Activated CD4-positive, alpha-beta memory T cell treated with anti-CD3 and anti-CD28 coated beads, Interleukin-2, amount 10 ng/mL, durations not matched to agents 7 days and 5 days (primary cell): ENCODE data around the gene THSD7B. TPM values are rescaled to one million over a fixed set of nuclear protein-coding genes. Genes with fewer than 3 reads are reported as not detected.
"Not testable (repeated sequence)": the region's sequence is repeated elsewhere in the genome, so short reads cannot be mapped to it uniquely, and the experiment has no call there.

ENCODE experiments used
- CTCF ChIA-PET: fragments of 350-600 bp; sonication (Branson Sonifier 250); formaldehyde crosslinking; loops from one replicate; lab custom pipeline; 2021; ENCODE audit warnings: antibody characterized with exemption, inconsistent platforms; lab: Charles Lee
- POLR2A ChIA-PET: fragments of 350-600 bp; sonication (Branson Sonifier 250); formaldehyde crosslinking; loops from one replicate; lab custom pipeline; 2021; ENCODE audit warnings: antibody characterized with exemption; lab: Charles Lee
- DNase-seq: peaks from one replicate; pipeline ENCODE4 v3.0.0-alpha.2; 2020
- H3K27ac Mint-ChIP-seq: one replicate; pipeline ENCODE4 v1.8.0; 2021; ENCODE audit warnings: mild to moderate bottlenecking, mixed read lengths
- H3K27me3 Mint-ChIP-seq: one replicate; pipeline ENCODE4 v1.8.0; 2021; ENCODE audit warnings: mixed read lengths
- H3K36me3 Mint-ChIP-seq: one replicate; pipeline ENCODE4 v1.8.0; 2021; ENCODE audit warnings: low read depth, mixed read lengths
- H3K4me1 Mint-ChIP-seq: one replicate; pipeline ENCODE4 v1.8.0; 2021; ENCODE audit warnings: mixed read lengths
- H3K4me3 Mint-ChIP-seq: one replicate; pipeline ENCODE4 v1.8.0; 2021; ENCODE audit warnings: mild to moderate bottlenecking, mixed read lengths
- H3K9me3 Mint-ChIP-seq: one replicate; pipeline ENCODE4 v1.8.0; 2021; ENCODE audit warnings: mixed read lengths
- total RNA-seq, 2 experiments: library from RNA; stranded (reverse); gene quantifications; one replicate each; pipeline ENCODE4 v1.2.3, GENCODE V29; 2021

THSD7B gene
- total RNA-seq, 2 experiments from 2014 or later = not detected

DNA sequence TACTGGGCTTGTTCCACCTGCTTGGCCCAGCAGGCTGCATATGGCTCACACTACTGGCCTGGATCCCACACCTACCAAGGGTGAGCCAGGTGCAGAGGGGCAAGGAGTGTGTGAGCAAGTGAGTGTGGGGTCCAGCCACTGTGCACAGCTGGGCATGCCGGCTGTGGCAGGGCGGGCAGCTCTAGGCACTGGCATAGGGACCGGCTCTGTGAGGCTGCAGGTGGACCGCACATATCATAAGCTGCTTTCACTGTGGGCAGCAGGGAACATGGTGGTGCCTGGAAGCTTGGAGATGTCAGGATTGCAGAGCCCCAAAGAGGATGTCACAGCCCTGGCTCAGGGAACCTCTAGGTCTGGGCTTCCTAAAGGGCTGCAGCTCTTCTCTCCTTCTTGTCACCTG lies 154.3 kb downstream of the THSD7B start:
- ChIA-PET POLR2A (no interaction called here), CTCF (no interaction called here)
- Mint-ChIP-seq H3K27ac (no peak overlapping the region), H3K4me3 (no peak overlapping the region), H3K9me3 (peaks cover 1% of the 10 kb centered on the region), H3K4me1 (no peaks in the 10 kb centered on the region), H3K36me3 (no peaks in the 10 kb centered on the region), H3K27me3 (no peaks in the 10 kb centered on the region)
- DNase-seq = no peak

DNA sequence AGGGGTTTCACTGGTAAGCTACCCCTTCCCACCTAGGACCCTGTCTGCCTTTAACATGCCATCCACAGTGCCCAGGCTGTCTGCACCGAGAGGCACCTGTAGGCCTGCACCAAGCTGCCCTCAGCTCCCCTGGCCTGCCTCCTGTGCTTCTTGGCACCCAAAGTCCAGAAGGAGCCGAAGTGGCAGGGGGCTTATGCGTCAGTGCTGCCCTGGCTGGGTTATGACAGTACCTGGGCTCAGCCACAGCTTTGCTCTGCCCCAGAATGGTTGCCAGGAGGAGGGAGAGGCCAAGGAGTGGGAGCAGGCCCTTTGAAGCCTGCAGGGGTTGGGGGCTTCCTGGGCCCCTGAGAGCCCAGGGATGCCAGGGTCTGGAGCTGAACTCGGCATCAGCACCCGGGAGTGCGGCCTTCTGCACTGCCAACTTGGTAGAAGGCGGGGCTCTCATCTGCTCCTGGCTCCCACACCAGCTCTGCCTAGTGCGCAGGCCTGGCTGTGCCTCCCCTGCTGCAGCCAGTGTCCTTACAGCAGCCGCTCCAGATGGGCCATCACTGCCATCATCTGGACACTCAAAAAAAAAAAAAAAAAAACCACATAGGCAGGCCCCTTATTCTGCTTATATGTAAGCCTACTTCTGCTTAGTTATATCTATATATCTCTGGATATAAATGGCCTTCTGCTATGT lies 155.4 kb downstream of the THSD7B start:
- Mint-ChIP-seq H3K9me3 (peaks cover 1% of the 10 kb centered on the region), H3K27ac (no peak overlapping the region), H3K4me3 (no peak overlapping the region), H3K36me3 (no peaks in the 10 kb centered on the region), H3K4me1 (no peaks in the 10 kb centered on the region), H3K27me3 (no peaks in the 10 kb centered on the region)
- DNase-seq = no peak
- CTCF ChIA-PET = no interaction called here
- POLR2A ChIA-PET = no interaction called here

DNA sequence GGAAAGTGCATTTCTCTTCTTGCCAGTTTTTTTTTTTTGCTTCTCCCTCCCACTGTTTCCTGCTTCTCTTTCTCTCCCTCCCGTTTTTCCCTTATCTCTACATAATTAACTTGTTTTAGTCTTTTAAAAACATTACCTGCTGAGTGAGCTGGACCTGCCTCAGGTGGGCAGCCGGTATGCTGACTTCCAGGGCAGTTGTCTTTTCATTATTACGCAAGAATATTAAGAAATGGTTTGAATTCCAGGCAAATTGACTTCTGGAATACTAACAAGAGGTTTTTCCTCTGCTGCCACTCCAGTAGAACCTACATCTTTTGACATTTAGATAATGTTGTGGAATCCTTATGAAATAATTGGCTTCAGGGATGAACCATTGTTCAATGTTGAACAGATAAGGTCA lies 161.8 kb downstream of the THSD7B start:
- ChIA-PET POLR2A (no interaction called here), CTCF (no interaction called here)
- DNase-seq = no peak
- H3K9me3 Mint-ChIP-seq = peaks cover 5% of the 10 kb centered on the region
- H3K4me1 Mint-ChIP-seq = no peaks in the 10 kb centered on the region
- no peaks in the 10 kb centered on the region for H3K27me3 Mint-ChIP-seq
- no peaks in the 10 kb centered on the region for H3K36me3 Mint-ChIP-seq
- no peak overlapping the region for H3K4me3 Mint-ChIP-seq
- no peak overlapping the region for H3K27ac Mint-ChIP-seq

DNA sequence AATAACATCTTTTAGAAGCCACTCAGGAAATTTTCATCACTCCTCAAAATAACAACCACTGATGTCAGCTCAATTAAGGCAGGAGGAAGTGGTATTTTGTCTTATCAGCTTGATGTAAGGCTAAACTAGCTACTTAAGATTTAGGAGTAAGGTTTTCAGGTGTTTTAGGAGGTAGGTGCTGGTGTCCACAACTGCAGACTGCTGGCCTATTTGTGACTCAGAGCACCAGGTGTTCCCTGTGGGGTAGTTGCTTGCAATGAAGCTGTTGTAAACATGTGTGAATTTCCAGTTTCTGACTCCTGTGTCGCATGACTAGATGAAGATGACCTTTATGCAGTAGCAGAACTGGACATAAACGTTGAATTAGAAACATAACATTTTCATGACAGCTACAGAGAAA lies 164.2 kb downstream of the THSD7B start:
- Mint-ChIP-seq H3K27me3 (no peaks in the 10 kb centered on the region), H3K4me1 (no peaks in the 10 kb centered on the region), H3K9me3 (peaks cover 3% of the 10 kb centered on the region), H3K4me3 (no peak overlapping the region), H3K36me3 (no peaks in the 10 kb centered on the region), H3K27ac (no peak overlapping the region)
- ChIA-PET POLR2A (no interaction called here), CTCF (no interaction called here)
- DNase-seq = no peak

DNA sequence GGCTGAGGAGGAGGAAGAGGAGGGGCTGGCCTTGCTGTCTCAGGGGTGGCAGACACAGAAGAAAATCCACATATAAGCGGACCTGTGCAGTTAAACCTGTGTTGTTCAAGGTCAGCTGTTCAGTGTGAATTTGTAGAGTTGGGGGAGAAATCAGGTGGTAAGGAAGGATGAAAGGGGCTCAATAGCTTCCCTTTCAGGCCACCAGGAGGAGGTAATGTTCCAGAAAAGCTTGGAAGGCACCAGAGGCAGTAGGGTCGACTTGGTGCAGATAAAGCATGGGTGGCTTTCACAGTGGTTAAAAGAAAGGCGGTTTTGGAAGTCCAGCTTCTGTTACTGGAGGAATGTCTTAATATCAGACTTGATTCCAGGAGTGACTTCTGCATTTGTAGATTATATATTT lies 167.4 kb downstream of the THSD7B start:
- H3K36me3 Mint-ChIP-seq = no peaks in the 10 kb centered on the region
- H3K4me1 Mint-ChIP-seq = no peaks in the 10 kb centered on the region
- no peak overlapping the region for H3K27ac Mint-ChIP-seq
- no peak for DNase-seq
- no peaks in the 10 kb centered on the region for H3K9me3 Mint-ChIP-seq
- ChIA-PET POLR2A (no interaction called here), CTCF (no interaction called here)
- no peaks in the 10 kb centered on the region for H3K27me3 Mint-ChIP-seq
- H3K4me3 Mint-ChIP-seq = no peak overlapping the region

DNA sequence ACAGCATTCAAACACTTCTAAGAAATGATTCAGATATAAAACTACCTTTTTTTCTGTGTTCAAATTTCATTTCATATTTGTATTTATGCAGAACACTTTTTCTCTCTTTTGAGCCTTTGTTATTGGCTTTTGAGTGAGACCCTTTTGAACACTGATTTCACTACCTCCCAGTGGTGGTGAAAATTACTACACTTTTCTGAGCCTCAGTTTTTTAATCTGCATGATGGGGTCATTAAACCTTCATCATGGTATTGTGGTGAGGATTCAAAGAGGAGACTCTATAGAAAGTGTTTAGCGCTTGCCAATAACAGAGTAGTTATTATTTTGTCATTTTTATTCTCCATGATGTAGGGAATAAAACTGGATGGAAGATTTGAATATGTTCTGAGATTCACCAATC lies 169.8 kb downstream of the THSD7B start:
- Mint-ChIP-seq H3K27me3 (no peaks in the 10 kb centered on the region), H3K4me3 (no peak overlapping the region), H3K9me3 (no peaks in the 10 kb centered on the region), H3K27ac (no peak overlapping the region), H3K4me1 (no peaks in the 10 kb centered on the region), H3K36me3 (no peaks in the 10 kb centered on the region)
- DNase-seq = no peak
- ChIA-PET CTCF (no interaction called here), POLR2A (no interaction called here)

DNA sequence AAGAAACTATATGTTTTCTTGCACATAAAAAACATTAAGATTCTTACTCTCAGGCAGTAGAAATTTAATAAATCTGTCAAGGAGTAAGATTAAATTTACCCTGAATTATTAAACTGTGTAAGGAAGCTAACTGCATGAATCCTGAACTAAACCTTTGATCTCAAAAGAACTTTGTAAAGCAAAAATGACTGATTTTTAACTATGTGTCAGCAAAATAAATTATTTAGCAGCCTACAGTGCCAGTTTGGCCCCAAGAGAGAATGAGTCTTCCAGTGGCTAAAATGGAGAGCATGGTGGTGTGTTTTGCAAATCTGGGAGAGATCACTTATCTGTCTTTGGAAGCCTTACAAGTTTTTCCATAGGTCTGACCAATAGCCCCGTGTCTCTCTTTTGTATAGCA lies 190.7 kb downstream of the THSD7B start:
- no peaks in the 10 kb centered on the region for H3K9me3 Mint-ChIP-seq
- H3K4me1 Mint-ChIP-seq = no peaks in the 10 kb centered on the region
- H3K27ac Mint-ChIP-seq = no peak overlapping the region
- no peaks in the 10 kb centered on the region for H3K27me3 Mint-ChIP-seq
- H3K36me3 Mint-ChIP-seq = no peaks in the 10 kb centered on the region
- ChIA-PET POLR2A (no interaction called here), CTCF (interaction anchor here (0.7 kb wide), 1 partner anchor 280 kb away, joined by 3 read pairs; no protein-coding TSS in a partner anchor)
- DNase-seq = no peak
- no peak overlapping the region for H3K4me3 Mint-ChIP-seq

DNA sequence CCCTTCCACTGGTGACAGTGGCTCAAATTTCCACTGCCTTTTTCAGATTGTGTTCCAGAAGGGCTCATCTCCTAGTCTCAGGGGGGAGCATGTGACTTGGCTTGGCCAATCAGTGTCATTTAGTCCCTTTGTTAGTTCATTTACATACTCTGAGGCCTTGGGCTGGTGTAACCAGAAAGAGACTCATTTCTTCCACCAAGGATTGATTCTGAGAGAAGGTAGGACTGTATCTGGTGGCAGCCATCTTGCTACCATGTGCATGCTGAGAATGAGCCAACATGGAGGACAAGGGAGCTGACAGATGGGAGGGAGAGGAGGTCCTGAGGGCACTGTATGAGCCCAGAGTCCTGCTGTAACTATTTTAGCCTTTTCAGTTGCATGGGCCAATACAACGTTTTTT lies 191.7 kb downstream of the THSD7B start:
- H3K36me3 Mint-ChIP-seq = no peaks in the 10 kb centered on the region
- ChIA-PET POLR2A (no interaction called here), CTCF (no interaction called here)
- no peak overlapping the region for H3K4me3 Mint-ChIP-seq
- no peak for DNase-seq
- H3K9me3 Mint-ChIP-seq = no peaks in the 10 kb centered on the region
- H3K27ac Mint-ChIP-seq = no peak overlapping the region
- no peaks in the 10 kb centered on the region for H3K4me1 Mint-ChIP-seq
- H3K27me3 Mint-ChIP-seq = no peaks in the 10 kb centered on the region

DNA sequence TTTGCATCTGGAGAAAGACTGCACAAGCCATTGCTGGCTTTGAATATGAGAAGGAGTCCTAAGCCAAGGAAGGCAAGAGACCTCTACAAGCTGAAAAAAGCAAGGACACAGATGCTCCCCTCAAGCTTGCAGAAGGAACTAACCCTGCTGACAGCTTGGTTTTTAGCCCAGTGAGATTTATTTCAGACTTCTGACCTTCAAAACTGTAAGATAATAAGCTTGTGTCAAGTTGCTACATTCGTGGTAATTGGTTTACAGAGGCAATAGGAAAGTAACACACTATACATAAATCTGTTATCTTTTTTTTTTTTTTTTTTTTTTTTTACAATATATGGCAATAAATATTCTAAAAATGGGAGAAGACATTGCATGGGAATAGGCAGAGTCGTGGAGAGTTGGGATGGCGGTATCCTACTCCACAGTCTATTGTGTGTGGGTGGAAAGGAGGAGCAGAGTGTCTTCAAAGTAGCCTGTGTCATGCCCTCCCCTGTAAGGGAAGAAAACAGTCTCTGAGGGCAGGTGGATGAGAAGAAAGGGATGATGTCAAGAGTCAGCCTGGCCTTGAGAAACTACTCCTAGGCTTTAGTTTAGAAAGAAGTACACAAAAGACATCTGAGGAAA lies 196.9 kb downstream of the THSD7B start:
- Mint-ChIP-seq H3K9me3 (no peaks in the 10 kb centered on the region), H3K4me1 (no peaks in the 10 kb centered on the region), H3K4me3 (no peak overlapping the region), H3K27ac (no peak overlapping the region), H3K36me3 (no peaks in the 10 kb centered on the region), H3K27me3 (no peaks in the 10 kb centered on the region)
- DNase-seq = no peak
- ChIA-PET POLR2A (no interaction called here), CTCF (no interaction called here)

DNA sequence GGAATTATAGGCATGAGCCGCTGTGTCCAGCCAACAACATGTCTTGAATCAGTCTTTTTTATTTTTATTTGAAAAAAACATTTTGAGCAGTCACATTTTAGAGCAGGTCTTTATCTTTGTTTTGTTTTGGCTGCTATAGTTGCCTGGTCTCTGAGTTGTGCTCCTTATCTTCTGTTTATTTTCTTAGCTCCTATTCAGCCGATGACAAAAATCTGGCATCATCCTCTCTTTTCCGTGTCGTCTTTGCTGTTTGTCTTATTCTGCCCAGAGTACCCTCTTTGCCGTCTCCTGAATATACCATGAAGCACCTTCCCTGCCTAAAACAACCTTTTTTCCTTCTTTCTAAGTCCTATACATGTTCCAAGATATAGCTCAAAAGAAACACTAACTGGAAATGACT lies 201.1 kb downstream of the THSD7B start:
- Mint-ChIP-seq H3K36me3 (no peaks in the 10 kb centered on the region), H3K4me3 (no peak overlapping the region), H3K9me3 (no peaks in the 10 kb centered on the region), H3K27ac (no peak overlapping the region), H3K4me1 (no peaks in the 10 kb centered on the region), H3K27me3 (no peaks in the 10 kb centered on the region)
- CTCF ChIA-PET = no interaction called here
- POLR2A ChIA-PET = no interaction called here
- no peak for DNase-seq

DNA sequence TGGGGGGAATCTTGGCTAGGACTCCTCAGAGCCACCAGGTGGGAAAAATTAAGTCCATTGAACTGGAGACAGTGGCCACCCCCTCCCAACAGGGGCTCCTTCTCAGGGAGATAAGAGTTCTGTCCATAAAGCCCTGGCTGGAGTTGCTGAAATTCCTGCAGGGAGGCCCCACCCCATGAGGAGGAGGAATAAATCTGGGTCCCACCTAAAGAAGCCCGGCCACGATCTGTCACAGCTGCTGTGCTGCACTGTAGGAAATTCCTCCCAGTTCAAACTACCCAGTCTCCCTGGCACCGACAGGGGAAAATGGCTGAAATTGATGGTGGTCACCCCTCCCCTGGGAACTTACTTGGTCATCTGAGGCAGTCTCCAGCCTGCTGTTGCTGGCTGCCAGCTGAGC lies 215.0 kb downstream of the THSD7B start:
- Mint-ChIP-seq H3K4me1 (no peaks in the 10 kb centered on the region), H3K27me3 (no peaks in the 10 kb centered on the region), H3K27ac (no peak overlapping the region), H3K9me3 (no peaks in the 10 kb centered on the region), H3K4me3 (no peak overlapping the region), H3K36me3 (no peaks in the 10 kb centered on the region)
- no peak for DNase-seq
- ChIA-PET POLR2A (no interaction called here), CTCF (no interaction called here)

DNA sequence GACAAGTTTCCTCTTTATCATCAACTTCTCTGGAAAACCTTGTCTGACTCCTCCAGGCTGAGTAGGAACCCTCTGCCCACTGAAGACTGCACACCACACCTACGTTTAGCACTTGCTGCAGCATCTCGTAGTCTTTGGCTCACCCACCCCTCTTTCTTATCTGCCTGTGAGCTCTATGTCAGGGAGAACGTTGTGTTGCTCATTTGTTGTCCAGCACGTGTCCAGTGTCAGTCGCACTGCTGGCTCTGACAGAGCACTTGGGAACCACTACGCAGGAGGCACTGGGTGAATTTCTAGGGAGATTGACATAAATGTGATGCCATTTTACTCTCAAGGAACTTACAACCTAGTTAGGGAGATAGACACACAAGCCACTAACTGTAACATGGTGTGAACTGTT lies 216.3 kb downstream of the THSD7B start:
- H3K4me1 Mint-ChIP-seq, DNase-seq, H3K9me3 Mint-ChIP-seq, H3K36me3 Mint-ChIP-seq, H3K4me3 Mint-ChIP-seq, CTCF ChIA-PET, POLR2A ChIA-PET, H3K27me3 Mint-ChIP-seq, H3K27ac Mint-ChIP-seq: not testable (repeated sequence)

DNA sequence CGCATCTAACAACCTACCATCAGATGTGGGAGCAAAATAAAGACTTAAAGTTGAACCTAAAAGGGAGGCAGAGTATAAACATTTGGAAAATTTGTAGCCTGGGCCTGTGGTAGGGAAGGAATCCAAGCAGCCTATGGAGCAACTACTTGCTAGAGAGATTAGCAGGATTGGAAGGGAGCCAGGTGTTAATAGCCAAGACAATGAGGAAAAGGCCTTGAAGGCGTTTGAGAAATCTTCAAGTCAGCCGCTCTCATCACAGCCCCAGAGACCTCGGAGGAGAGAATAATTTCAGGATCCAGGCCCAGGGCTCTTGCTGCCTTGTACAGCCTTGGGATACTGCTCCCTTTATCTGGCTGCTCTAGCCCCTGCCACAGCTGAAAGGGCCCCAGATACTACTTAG lies 219.7 kb downstream of the THSD7B start:
- Mint-ChIP-seq H3K4me3 (no peak overlapping the region), H3K27ac (no peak overlapping the region), H3K27me3 (no peaks in the 10 kb centered on the region), H3K4me1 (no peaks in the 10 kb centered on the region), H3K36me3 (no peaks in the 10 kb centered on the region), H3K9me3 (no peaks in the 10 kb centered on the region)
- POLR2A ChIA-PET = no interaction called here
- CTCF ChIA-PET = no interaction called here
- DNase-seq = no peak

DNA sequence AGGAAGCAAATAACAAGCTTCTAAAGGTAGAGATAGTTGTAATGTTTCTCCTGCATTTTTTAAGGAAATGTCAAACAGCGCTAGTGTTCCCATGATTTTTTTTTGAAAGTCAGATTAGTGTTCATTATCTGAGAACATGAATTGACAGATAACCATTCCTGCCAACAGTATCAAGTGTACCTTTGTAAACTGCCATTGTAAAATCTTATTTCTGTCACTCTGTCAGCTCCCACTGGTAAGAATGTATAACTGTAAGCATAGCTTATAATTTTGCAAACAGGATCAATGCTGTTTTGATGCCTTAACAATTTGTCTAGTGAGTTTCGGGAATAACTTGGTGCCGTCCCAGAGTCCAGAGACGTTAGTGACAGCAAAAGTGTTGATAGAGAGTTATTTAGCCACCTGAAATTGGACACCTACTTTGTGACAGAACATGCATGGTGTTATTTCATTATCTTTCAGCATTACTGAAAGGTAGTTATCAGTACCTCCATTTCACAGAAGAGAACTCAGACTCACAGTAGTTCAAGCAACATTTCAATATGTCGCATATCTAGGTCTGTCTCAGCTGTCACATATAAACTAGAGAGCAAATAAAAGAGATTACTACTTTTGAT lies 221.4 kb downstream of the THSD7B start:
- H3K36me3 Mint-ChIP-seq = no peaks in the 10 kb centered on the region
- POLR2A ChIA-PET = no interaction called here
- H3K27me3 Mint-ChIP-seq = no peaks in the 10 kb centered on the region
- H3K4me1 Mint-ChIP-seq = no peaks in the 10 kb centered on the region
- H3K27ac Mint-ChIP-seq = no peak overlapping the region
- no peak overlapping the region for H3K4me3 Mint-ChIP-seq
- no peak for DNase-seq
- H3K9me3 Mint-ChIP-seq = no peaks in the 10 kb centered on the region
- CTCF ChIA-PET = no interaction called here
